PC-9 (cell line): ENCODE data around the gene BMERB1. TPM values are rescaled to one million over a fixed set of nuclear protein-coding genes. Genes with fewer than 3 reads are reported as not detected.

Experiments used
- BruUV-seq: library from RNA; stranded (reverse); fragments of 400-500 nt; replicated peaks from 2 replicates; lab custom pipeline; 2021; lab: Mats Ljungman, UMichigan
- CTCF ChIA-PET: fragments of 300-600 bp; sonication (Branson Sonifier 250); formaldehyde crosslinking; loops from one replicate; lab custom pipeline; 2022; ENCODE audit warnings: antibody characterized with exemption; lab: Charles Lee
- POLR2A ChIA-PET: fragments of 300-600 bp; sonication (Branson Sonifier 250); formaldehyde crosslinking; loops from one replicate; lab custom pipeline; 2022; ENCODE audit warnings: antibody characterized with exemption; ENCODE audit not compliant: unreplicated experiment; lab: Charles Lee
- DNase-seq, 2 experiments: peaks; one replicate each; pipeline versions ENCODE4 v3.0.0 to v3.0.0-alpha.2; 2015 to 2022; ENCODE audit warnings: mixed read lengths in 1 of 2
- H2AFZ ChIP-seq: fragments of 200-600 bp; sonication (generic); 2 replicates; pipeline ENCODE4 v1.8.1; 2017; ENCODE audit warnings: antibody characterized with exemption
- H3F3A ChIP-seq: fragments of 200-600 bp; sonication (generic); 2 replicates; pipeline ENCODE4 v1.8.1; 2017; ENCODE audit warnings: antibody characterized with exemption, mild to moderate bottlenecking, low read depth; ENCODE audit not compliant: insufficient read depth
- H3K27ac ChIP-seq: fragments of 200-600 bp; sonication (generic); 2 replicates; pipeline ENCODE4 v1.6.1; 2016; ENCODE audit warnings: mixed run types
- H3K27me3 ChIP-seq: fragments of 200-600 bp; sonication (generic); 2 replicates; pipeline ENCODE4 v1.6.1; 2016; ENCODE audit warnings: low read depth, mixed run types; ENCODE audit not compliant: insufficient read depth
- H3K36me3 ChIP-seq: fragments of 200-600 bp; sonication (generic); 2 replicates; pipeline ENCODE4 v1.6.1; 2016; ENCODE audit warnings: low read depth, mixed run types
- H3K4me1 ChIP-seq: fragments of 200-600 bp; sonication (generic); replicated peaks from 2 replicates; pipeline ENCODE4 v1.6.1; 2016; ENCODE audit warnings: mixed run types; ENCODE audit not compliant: insufficient read depth
- H3K4me2 ChIP-seq: fragments of 200-600 bp; sonication (generic); 2 replicates; pipeline ENCODE4 v1.6.1; 2017; ENCODE audit warnings: mixed run types
- H3K4me3 ChIP-seq: fragments of 200-600 bp; sonication (generic); 2 replicates; pipeline ENCODE4 v1.6.1; 2016; ENCODE audit warnings: mixed run types
- H3K79me2 ChIP-seq: fragments of 200-600 bp; sonication (generic); 2 replicates; pipeline ENCODE4 v1.6.1; 2017; ENCODE audit warnings: low read depth, mixed run types
- H3K9me2 ChIP-seq: fragments of 200-600 bp; sonication (generic); 2 replicates; pipeline ENCODE4 v1.8.1; 2017; ENCODE audit warnings: mild to moderate bottlenecking; ENCODE audit not compliant: insufficient read depth
- H3K9me3 ChIP-seq: fragments of 200-600 bp; sonication (generic); 2 replicates; pipeline ENCODE4 v1.8.1; 2016; ENCODE audit warnings: low read depth; ENCODE audit not compliant: insufficient read depth
- H4K20me1 ChIP-seq: fragments of 200-600 bp; sonication (generic); 2 replicates; pipeline ENCODE4 v1.8.1; 2017; ENCODE audit not compliant: insufficient read depth
- EZH2 ChIP-seq: fragments of 200-600 bp; sonication (generic); IDR thresholded peaks from 2 replicates; pipeline ENCODE4 v1.8.0; 2017; ENCODE audit warnings: antibody characterized with exemption, low read depth
- intact Hi-C: fragments of 100-400 bp; cut with micrococcal nuclease; formaldehyde crosslinking; loops from one replicate; pipeline ENCODE4 v1.10.0; 2022; ENCODE audit not compliant: unreplicated experiment
- total RNA-seq: library from RNA; stranded (reverse); gene quantifications from 2 replicates; pipeline ENCODE4 v1.2.3, GENCODE V29; 2021
- TF ChIP-seq, protein P1 (sequence below): fragments of 200-600 bp; sonication (generic); conservative IDR thresholded peaks from 2 replicates; pipeline ENCODE4 v1.6.1; 2017; ENCODE audit warnings: mixed run types, antibody characterized with exemption, mild to moderate bottlenecking, moderate library complexity

Gene BMERB1
- total RNA-seq, 1 experiment from 2014 or later: 4.3 TPM

DNA sequence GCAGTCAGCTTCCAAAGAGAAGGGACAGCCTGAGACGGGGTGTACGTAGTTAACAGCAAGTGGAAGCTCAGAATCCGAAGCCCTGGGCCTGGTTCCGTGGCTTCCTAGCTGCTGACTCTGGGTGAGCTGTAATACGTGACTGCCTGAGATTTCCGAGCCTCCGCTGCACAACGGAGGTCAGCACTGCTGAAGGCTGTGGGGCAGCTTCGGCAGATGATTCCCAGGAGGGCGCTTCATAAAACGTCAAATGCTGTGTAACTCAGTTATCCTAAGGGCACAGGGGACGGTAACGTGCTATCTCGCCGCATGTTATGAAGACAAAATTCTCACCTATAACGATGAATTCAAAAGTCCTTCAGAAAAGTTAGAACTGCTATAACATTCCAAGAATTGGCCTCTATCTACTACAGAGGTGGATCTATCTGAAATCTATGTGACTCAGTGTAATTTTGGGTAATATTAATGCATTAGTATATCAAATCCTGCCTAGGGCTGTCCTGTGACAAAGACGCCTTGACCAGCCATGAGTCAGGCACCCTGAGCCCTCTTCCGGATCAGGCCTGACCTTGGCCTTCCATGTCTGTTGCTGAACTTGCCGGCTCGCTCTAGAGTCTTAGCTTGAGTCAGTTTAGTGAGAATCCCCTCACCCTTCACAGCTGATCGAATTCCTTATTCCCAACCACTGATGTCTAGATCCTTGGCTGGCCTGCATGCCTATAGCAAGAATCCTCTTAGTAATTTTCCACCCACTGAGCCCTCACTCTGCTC, 165.1 kb downstream of the BMERB1 start:
- CTCF ChIA-PET: no interaction called here
- Histone ChIP-seq H3F3A (0 out of 2 replicates have a peak, but pooled peaks cover 6% of the 10 kb centered on the region), H3K4me2 (no peak overlapping the region), H4K20me1 (no peaks in the 10 kb centered on the region), H3K27me3 (no peaks in the 10 kb centered on the region), H3K79me2 (no peaks in the 10 kb centered on the region), H3K4me3 (no peak overlapping the region), H3K9me3 (no peaks in the 10 kb centered on the region), H3K9me2 (no peaks in the 10 kb centered on the region), H3K27ac (no peak overlapping the region), H3K36me3 (peaks cover 49% of the 10 kb centered on the region), H2AFZ (no peak overlapping the region), H3K4me1 (no peaks in the 10 kb centered on the region)
- POLR2A ChIA-PET: interaction anchor here (0.6 kb wide), 1 partner anchor 14 kb away, joined by 4 read pairs; no protein-coding TSS in a partner anchor
- TF ChIP-seq, protein P1, sequence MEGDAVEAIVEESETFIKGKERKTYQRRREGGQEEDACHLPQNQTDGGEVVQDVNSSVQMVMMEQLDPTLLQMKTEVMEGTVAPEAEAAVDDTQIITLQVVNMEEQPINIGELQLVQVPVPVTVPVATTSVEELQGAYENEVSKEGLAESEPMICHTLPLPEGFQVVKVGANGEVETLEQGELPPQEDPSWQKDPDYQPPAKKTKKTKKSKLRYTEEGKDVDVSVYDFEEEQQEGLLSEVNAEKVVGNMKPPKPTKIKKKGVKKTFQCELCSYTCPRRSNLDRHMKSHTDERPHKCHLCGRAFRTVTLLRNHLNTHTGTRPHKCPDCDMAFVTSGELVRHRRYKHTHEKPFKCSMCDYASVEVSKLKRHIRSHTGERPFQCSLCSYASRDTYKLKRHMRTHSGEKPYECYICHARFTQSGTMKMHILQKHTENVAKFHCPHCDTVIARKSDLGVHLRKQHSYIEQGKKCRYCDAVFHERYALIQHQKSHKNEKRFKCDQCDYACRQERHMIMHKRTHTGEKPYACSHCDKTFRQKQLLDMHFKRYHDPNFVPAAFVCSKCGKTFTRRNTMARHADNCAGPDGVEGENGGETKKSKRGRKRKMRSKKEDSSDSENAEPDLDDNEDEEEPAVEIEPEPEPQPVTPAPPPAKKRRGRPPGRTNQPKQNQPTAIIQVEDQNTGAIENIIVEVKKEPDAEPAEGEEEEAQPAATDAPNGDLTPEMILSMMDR: no peak
- TF ChIP-seq EZH2: no peak
- BruUV-seq: no TSS peak
- no peak for DNase-seq
- intact Hi-C loops: no loop called here

DNA sequence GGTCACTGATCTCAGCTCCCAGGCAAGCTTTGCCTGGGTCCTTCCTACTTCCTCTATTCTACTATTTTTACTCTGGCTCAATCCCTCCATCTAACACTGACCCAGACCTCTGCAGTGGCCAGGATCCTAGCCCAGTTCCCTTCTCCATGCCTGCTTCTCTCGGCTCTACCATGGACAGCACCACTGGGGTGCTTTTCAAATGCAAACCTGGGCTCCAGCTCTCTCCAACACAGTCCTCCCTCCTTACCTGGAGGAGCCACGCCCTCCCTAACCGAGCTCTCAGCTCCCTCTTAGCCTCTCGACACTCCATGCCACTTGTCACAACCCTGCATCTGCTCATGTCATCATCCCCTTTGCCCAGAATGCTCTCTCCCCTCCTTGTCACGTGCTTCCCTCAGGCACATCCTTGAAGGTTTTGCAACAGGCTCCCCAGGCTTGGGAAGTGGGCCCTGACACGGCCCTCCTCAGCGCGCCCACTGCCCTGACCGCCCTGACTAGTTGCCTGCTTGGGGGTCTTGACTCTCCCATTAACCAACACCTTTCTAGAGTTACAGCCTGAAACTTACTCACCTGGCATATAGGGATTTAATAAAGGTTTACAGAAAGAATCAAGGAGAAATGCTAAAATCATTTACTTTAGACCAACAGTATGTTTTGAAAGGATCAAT, 167.0 kb downstream of the BMERB1 start:
- Histone ChIP-seq H3K79me2 (no peaks in the 10 kb centered on the region), H4K20me1 (no peaks in the 10 kb centered on the region), H3K36me3 (peaks cover 36% of the 10 kb centered on the region), H2AFZ (no peak overlapping the region), H3K4me1 (no peaks in the 10 kb centered on the region), H3F3A (no peaks in the 10 kb centered on the region), H3K4me3 (no peak overlapping the region), H3K27ac (no peak overlapping the region), H3K9me3 (no peaks in the 10 kb centered on the region), H3K27me3 (no peaks in the 10 kb centered on the region), H3K9me2 (no peaks in the 10 kb centered on the region), H3K4me2 (no peak overlapping the region)
- BruUV-seq: no TSS peak
- no peak for TF ChIP-seq EZH2
- TF ChIP-seq, protein P1: no peak
- POLR2A ChIA-PET: no interaction called here
- DNase-seq: no peak
- intact Hi-C loops: no loop called here
- CTCF ChIA-PET: no interaction called here

DNA sequence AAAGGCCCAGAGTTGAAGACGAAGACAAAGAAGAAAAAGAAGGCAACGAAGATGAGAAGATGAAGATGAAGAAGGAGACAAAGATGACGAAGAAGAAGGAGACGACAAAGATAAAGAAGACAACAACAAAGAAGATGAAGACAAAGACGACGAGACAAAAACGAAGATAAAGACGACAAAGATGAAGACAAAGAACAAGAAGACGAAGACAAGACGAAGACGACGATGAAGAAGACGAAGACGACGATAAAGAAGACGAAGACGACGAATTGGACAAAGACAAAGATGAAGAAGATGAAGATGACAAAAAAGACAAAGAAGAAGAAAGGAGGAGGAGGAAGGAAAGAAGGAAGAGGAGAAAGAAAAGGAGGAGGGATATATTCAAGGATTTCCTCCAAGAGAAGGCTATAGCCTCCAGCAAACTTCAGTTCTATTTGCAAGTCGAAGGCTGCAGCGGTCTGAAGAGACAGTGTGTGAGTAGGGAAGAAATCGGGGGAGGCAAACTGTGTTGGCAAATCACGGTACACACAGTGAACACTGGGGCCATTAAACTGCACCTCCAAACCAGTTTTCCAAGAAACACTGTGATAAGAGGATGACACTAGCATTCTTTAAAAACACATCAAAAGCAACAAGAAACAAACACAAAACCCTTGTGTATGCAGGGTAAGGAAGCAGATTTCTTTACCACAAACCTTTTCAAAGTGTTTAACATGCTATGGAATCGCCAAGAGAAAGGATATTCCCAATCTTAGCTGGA, 168.1 kb downstream of the BMERB1 start:
- TF ChIP-seq EZH2: no peak
- TF ChIP-seq, protein P1: no peak
- H3K4me2 ChIP-seq: no peak overlapping the region
- no peaks in the 10 kb centered on the region for H3K9me2 ChIP-seq
- no peaks in the 10 kb centered on the region for H4K20me1 ChIP-seq
- H3K36me3 ChIP-seq: peaks cover 44% of the 10 kb centered on the region
- BruUV-seq: no TSS peak
- no peak overlapping the region for H2AFZ ChIP-seq
- intact Hi-C loops: no loop called here
- POLR2A ChIA-PET: no interaction called here
- H3K27ac ChIP-seq: no peak overlapping the region
- no peaks in the 10 kb centered on the region for H3K9me3 ChIP-seq
- H3K4me3 ChIP-seq: no peak overlapping the region
- H3K27me3 ChIP-seq: no peaks in the 10 kb centered on the region
- no peak for DNase-seq
- H3K79me2 ChIP-seq: no peaks in the 10 kb centered on the region
- peaks cover 1% of the 10 kb centered on the region; the same call in 1 of the 2 replicates for H3K4me1 ChIP-seq
- CTCF ChIA-PET: interaction anchor here (0.6 kb wide), 1 partner anchor 36 kb away, joined by 3 read pairs; no protein-coding TSS in a partner anchor
- H3F3A ChIP-seq: no peaks in the 10 kb centered on the region
